Neural cell (in vitro differentiated cells): ENCODE data around the gene DMC1. TPM values are rescaled to one million over a fixed set of nuclear protein-coding genes. Genes with fewer than 3 reads are reported as not detected.

Experiments used
- H2AFZ ChIP-seq: fragments of 200-600, 300-800 bp; sonication (generic), shearing (Covaris generic); 2 replicates; pipeline ENCODE4 v1.6.0; 2014; ENCODE audit warnings: low read depth, mild to moderate bottlenecking, antibody characterized with exemption, low read length, moderate library complexity
- H3F3A ChIP-seq: fragments of 200-600 bp; shearing (Covaris generic); 2 replicates; pipeline ENCODE4 v1.6.1; 2016; ENCODE audit warnings: mild to moderate bottlenecking, moderate library complexity, mixed read lengths, antibody characterized with exemption, low read length; ENCODE audit not compliant: insufficient read depth, poor library complexity, severe bottlenecking
- H3K27ac ChIP-seq: fragments of 200-600, 300-800 bp; sonication (generic), shearing (Covaris generic); 2 replicates; pipeline ENCODE4 v1.5.1; 2014; ENCODE audit warnings: mild to moderate bottlenecking, low read length, moderate library complexity
- H3K27me3 ChIP-seq: fragments of 300-800, 200-600 bp; sonication (generic), shearing (Covaris generic); 2 replicates; pipeline ENCODE4 v1.6.0; 2014; ENCODE audit warnings: mild to moderate bottlenecking, low read depth, low read length, moderate library complexity; ENCODE audit not compliant: insufficient read depth
- H3K36me3 ChIP-seq: fragments of 300-800, 200-600 bp; sonication (generic), shearing (Covaris generic); 2 replicates; pipeline ENCODE4 v1.5.1; 2014; ENCODE audit warnings: mild to moderate bottlenecking, antibody characterized with exemption, low read length, moderate library complexity; ENCODE audit not compliant: insufficient read depth
- H3K4me2 ChIP-seq: fragments of 300-800, 200-600 bp; sonication (generic), shearing (Covaris generic); 2 replicates; pipeline ENCODE4 v1.6.0; 2014; ENCODE audit warnings: mild to moderate bottlenecking, low read length
- H3K4me3 ChIP-seq: fragments of 300-800, 200-600 bp; sonication (generic), shearing (Covaris generic); 2 replicates; pipeline ENCODE4 v1.5.1; 2014; ENCODE audit warnings: mild to moderate bottlenecking, low read length, moderate library complexity
- H3K79me2 ChIP-seq: fragments of 200-600 bp; shearing (Covaris generic); replicated peaks from 2 replicates; pipeline ENCODE4 v1.6.0; 2014; ENCODE audit warnings: mild to moderate bottlenecking, low read length, moderate library complexity; ENCODE audit not compliant: insufficient read depth
- H3K9ac ChIP-seq: fragments of 300-800, 200-600 bp; sonication (generic), shearing (Covaris generic); 2 replicates; pipeline ENCODE4 v1.6.1; 2016; ENCODE audit warnings: mild to moderate bottlenecking, low read length, mixed read lengths
- H3K9me2 ChIP-seq: fragments of 200-600 bp; shearing (Covaris generic); 2 replicates; pipeline ENCODE4 v1.6.1; 2016; ENCODE audit warnings: mild to moderate bottlenecking, low read length, mixed read lengths; ENCODE audit not compliant: insufficient read depth
- H3K9me3 ChIP-seq: fragments of 200-600, 300-800 bp; sonication (generic), shearing (Covaris generic); 2 replicates; pipeline ENCODE4 v1.6.1; 2016; ENCODE audit warnings: mild to moderate bottlenecking, mixed run types, low read length, moderate library complexity, mixed read lengths
- H4K20me1 ChIP-seq: fragments of 200-600 bp; shearing (Covaris generic); 2 replicates; pipeline ENCODE4 v1.6.1; 2016; ENCODE audit warnings: mild to moderate bottlenecking, mixed run types; ENCODE audit not compliant: insufficient read depth
- CTCF ChIP-seq: fragments of 450-650 bp; IDR thresholded peaks from 2 replicates; pipeline ENCODE4 v1.5.1; 2014; ENCODE audit warnings: antibody characterized with exemption, mild to moderate bottlenecking, moderate library complexity; ENCODE audit not compliant: poor library complexity, severe bottlenecking
- EP300 ChIP-seq: fragments of 450-650 bp; conservative IDR thresholded peaks from 2 replicates; pipeline ENCODE4 v1.6.1; 2014; ENCODE audit warnings: antibody characterized with exemption, mild to moderate bottlenecking, moderate library complexity; ENCODE audit not compliant: poor library complexity, severe bottlenecking
- EZH2 ChIP-seq: fragments of 200-600, 300-800 bp; shearing (Covaris generic), sonication (generic); IDR thresholded peaks from 2 replicates; pipeline ENCODE4 v1.6.1; 2014; ENCODE audit warnings: antibody characterized with exemption, low read length, borderline replicate concordance, mild to moderate bottlenecking; ENCODE audit not compliant: insufficient read depth, poor library complexity, severe bottlenecking
- MXI1 ChIP-seq: fragments of 450-650 bp; conservative IDR thresholded peaks from 2 replicates; pipeline ENCODE4 v1.6.1; 2014; ENCODE audit warnings: antibody characterized with exemption, mild to moderate bottlenecking; ENCODE audit not compliant: poor library complexity, severe bottlenecking
- POLR2AphosphoS5 ChIP-seq: IDR thresholded peaks from 2 replicates; pipeline ENCODE4 v1.6.1; 2012
- RAD21 ChIP-seq: fragments of 450-650 bp; conservative IDR thresholded peaks from 2 replicates; pipeline ENCODE4 v1.6.1; 2014; ENCODE audit warnings: antibody characterized with exemption, mild to moderate bottlenecking, moderate library complexity
- REST ChIP-seq: IDR thresholded peaks from 2 replicates; pipeline ENCODE4 v1.6.1; 2012; ENCODE audit warnings: borderline replicate concordance
- SMC3 ChIP-seq: fragments of 450-650 bp; conservative IDR thresholded peaks from 2 replicates; pipeline ENCODE4 v1.6.1; 2014; ENCODE audit warnings: antibody characterized with exemption, mild to moderate bottlenecking, moderate library complexity; ENCODE audit not compliant: poor library complexity
- TAF1 ChIP-seq: IDR thresholded peaks from 2 replicates; pipeline ENCODE4 v1.6.1; 2012; ENCODE audit warnings: low read depth
- polyA plus RNA-seq: library from polyadenylated mRNA; depleted of rRNA; stranded (reverse); fragments of >200 nt; gene quantifications from 2 replicates; pipeline ENCODE4 v1.2.3, GENCODE V29; 2014

DMC1 gene
- polyA plus RNA-seq, 1 donor from 2014 or later, result not detected

DNA sequence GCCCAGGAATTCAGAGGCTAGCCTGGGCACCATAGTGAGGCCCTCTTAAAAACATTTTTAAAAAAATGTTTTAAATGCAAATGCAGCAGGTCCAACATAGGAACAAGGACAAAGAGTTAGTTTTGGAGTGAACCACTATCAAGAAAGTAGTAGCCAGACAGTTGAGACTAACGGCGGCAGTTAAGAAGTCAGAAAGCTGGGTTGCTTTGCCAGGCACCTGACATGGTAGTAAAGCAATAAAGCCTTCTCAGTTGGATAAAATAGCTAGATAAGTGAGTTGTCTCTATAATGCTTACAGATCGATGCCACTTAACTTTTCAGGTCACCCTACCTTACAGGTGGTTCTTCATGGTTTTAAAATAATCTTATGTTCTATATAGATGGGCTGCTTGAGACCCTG lies 47.0 kb downstream of the DMC1 start:
- Histone ChIP-seq H3K27me3 (no peaks in the 10 kb centered on the region), H3F3A (no peaks in the 10 kb centered on the region), H3K4me3 (no peak overlapping the region), H3K9me2 (no peaks in the 10 kb centered on the region), H4K20me1 (no peaks in the 10 kb centered on the region), H3K9ac (no peak overlapping the region), H3K79me2 (no peaks in the 10 kb centered on the region), H3K4me2 (no peak overlapping the region), H3K27ac (no peak overlapping the region), H2AFZ (no peak overlapping the region), H3K9me3 (no peaks in the 10 kb centered on the region), H3K36me3 (no peaks in the 10 kb centered on the region)
- TF ChIP-seq REST (no peak), CTCF (no peak), EP300 (no peak), MXI1 (no peak), RAD21 (no peak), POLR2AphosphoS5 (no peak), TAF1 (no peak), SMC3 (no peak), EZH2 (no peak)

DNA sequence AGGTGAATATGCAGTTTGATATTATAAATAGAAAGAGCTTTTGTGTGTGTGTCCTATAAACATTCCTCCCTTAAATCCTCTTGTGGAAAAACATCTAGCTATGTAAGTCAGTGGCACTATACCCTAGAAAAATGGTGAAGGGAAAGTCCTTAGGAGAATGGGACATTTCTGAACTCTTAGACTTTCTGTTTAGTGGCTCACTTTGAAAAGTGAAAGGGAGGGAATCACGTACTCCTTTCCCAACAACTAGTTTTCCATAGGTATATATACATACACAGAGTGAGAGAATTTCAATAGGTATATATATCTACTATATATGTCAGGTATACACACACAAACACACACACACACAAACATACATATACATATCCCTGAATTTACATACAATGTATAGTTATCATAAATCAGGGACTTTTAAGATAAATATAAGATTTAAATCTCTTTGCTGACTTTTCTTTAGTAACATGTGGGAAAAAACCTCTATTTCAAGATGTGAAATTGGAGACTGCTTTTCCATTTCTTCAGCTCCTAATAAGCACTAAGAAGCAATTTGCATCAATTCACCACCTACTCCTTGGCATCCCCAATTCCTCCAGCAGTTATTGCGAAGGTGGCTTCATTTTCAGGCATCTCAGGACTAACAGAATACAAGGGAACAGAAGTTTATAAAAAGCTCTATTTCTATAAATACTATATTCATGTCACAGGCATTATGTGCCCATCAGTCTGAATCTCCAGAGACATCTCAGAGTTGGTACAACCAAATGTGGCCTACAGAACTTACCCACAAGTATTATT lies 50.3 kb downstream of the DMC1 start:
- no peaks in the 10 kb centered on the region for H3K9me3 ChIP-seq
- no peak overlapping the region for H3K27ac ChIP-seq
- no peak overlapping the region for H3K9ac ChIP-seq
- H3F3A ChIP-seq, result no peaks in the 10 kb centered on the region
- no peak overlapping the region for H2AFZ ChIP-seq
- H3K36me3 ChIP-seq, result no peaks in the 10 kb centered on the region
- H3K4me3 ChIP-seq, result no peak overlapping the region
- no peak overlapping the region for H3K4me2 ChIP-seq
- H4K20me1 ChIP-seq, result no peaks in the 10 kb centered on the region
- no peak for TF ChIP-seq REST
- TF ChIP-seq CTCF, result no peak
- no peak for TF ChIP-seq MXI1
- no peak for TF ChIP-seq POLR2AphosphoS5
- no peak for TF ChIP-seq RAD21
- TF ChIP-seq SMC3, result no peak
- no peak for TF ChIP-seq EZH2
- TF ChIP-seq EP300, result no peak
- H3K9me2 ChIP-seq, result no peaks in the 10 kb centered on the region
- no peaks in the 10 kb centered on the region for H3K79me2 ChIP-seq
- no peaks in the 10 kb centered on the region for H3K27me3 ChIP-seq
